ENCODE measurements around the gene GNAO1. TPM values are rescaled to one million over a fixed set of nuclear protein-coding genes. Genes with fewer than 3 reads are reported as not detected.

Gene GNAO1
- total and polyA plus RNA-seq, 9 of the 15 experiments (the other 6 are each of a cell fraction or from before 2014, with no cell fraction given), result 0.07 to 0.42 (median 0.08) TPM; not detected in 5

DNA sequence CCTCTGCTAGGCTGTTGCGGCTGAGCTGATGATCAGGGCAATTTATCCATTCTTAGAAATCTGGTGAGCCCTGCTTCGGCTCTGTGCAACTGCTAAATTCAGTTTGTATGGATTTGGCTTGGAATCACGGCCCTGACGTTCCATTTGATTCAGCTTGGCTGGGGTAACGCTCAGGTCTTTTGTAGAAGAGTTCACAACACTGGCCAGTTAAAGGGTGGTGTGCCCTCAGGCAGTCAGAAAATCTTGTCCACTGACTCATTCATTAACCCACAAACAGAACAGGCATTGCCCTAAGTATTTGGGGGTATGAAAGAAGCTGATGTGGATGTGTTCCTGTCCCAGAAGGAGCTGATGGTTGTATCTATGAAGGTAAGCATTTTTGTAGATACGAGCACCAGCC lies 53.9 kb downstream of the GNAO1 start:
- DNase-seq (ENCODE audit: extremely low read depth in 1 of 4, low spot score in 3 of 4), result no peak
- no peak overlapping the region for H3K4me3 ChIP-seq
- BruUV-seq (replicated peaks), result no TSS peak
- no peak for TF ChIP-seq MGA (IDR thresholded peaks at IDR 0.05)
- no peak for TF ChIP-seq MBD2 (IDR thresholded peaks at IDR 0.05; ENCODE audit: borderline replicate concordance, low read depth)
- no peaks in the 10 kb centered on the region for H3K9me3 ChIP-seq (replicated peaks; ENCODE audit: control insufficient read depth, insufficient read depth, low read depth, low read length)
- no peak overlapping the region for H3K4me2 ChIP-seq (ENCODE audit: insufficient read depth, low read length)
- no peak overlapping the region for H3K9ac ChIP-seq (ENCODE audit: insufficient read depth in 1 of 2, low read depth in 2 of 2, low read length in 2 of 2)
- intact Hi-C loops (cut with micrococcal nuclease) (loop anchor here (5.0 kb wide), 1 partner anchor 72 kb away; no protein-coding TSS in a partner anchor), in situ Hi-C loops (cut with MboI) (no loop called here)
- H2AFZ ChIP-seq (ENCODE audit: low read depth, low read length), result no peak overlapping the region
- no peak for ATAC-seq
- ChIA-PET POLR2A (interaction anchor here (1.4 kb wide), 1 partner anchor 8 kb away, joined by 5 read pairs; no protein-coding TSS in a partner anchor), CTCF (ENCODE audit: low intra/inter-chr PET ratio) (no interaction called here)
- H3K36me3 ChIP-seq (ENCODE audit: control insufficient read depth, insufficient read depth, low read length), result no peaks in the 10 kb centered on the region
- no peaks in the 10 kb centered on the region for H3K79me2 ChIP-seq (ENCODE audit: control insufficient read depth, insufficient read depth, low read length)
- peaks cover 7% of the 10 kb centered on the region in 2 experiments; a peak in 4 of 5 replicates for H3K4me1 ChIP-seq (replicated peaks in 1 of 2; ENCODE audit: control insufficient read depth in 2 of 2, insufficient read depth in 2 of 2, low read length in 2 of 2)
- 46% methylated on average over 6 of the region's 6 CpGs for WGBS (ENCODE audit: insufficient coverage, low coverage, missing lambda C conversion rate)
- H4K20me1 ChIP-seq (replicated peaks; ENCODE audit: control insufficient read depth, insufficient read depth, low read length), result no peaks in the 10 kb centered on the region
- no peak for FAIRE-seq
- peaks cover 0 to 4% of the 10 kb centered on the region in 2 experiments; a peak in 1 of 5 replicates for H3K27me3 ChIP-seq (ENCODE audit: control insufficient read depth in 2 of 2, insufficient read depth in 2 of 2, low read length in 2 of 2)
- no peaks in the 10 kb centered on the region for H3K9me1 ChIP-seq (ENCODE audit: control insufficient read depth, insufficient read depth, low read length)
- H3K27ac ChIP-seq (ENCODE audit: extremely low read depth, low read depth, low read length), result no peak overlapping the region
